GM21825 (cell line): Measurements from ENCODE around the gene TMC2.
A peak's percentile ranks its signal among the peaks of the same experiment; 100 is the strongest.
"Not testable (repeated sequence)": the region's sequence is repeated elsewhere in the genome, so short reads cannot be mapped to it uniquely, and the experiment has no call there.

Experiments
- ATAC-seq: cut with Tn5 transposase; IDR thresholded peaks from one replicate; pipeline ENCODE4 v1.9.1; 2021; ENCODE audit warnings: mild to moderate bottlenecking, moderate library complexity; ENCODE audit not compliant: unreplicated experiment

The TMC2 gene

GRCh38 chr20:2657241-2657640 lies 120.9 kb downstream of the TMC2 start:
- no peak for ATAC-seq

GRCh38 chr20:2657674-2658073 lies 121.3 kb downstream of the TMC2 start:
- no peak for ATAC-seq

- ATAC-seq = no peak
Observed at GRCh38 chr20:2658414-2659354, 122.3 kb downstream of the TMC2 start.

- no peak for ATAC-seq
Observed at GRCh38 chr20:2659547-2659946, 123.2 kb downstream of the TMC2 start.

- no peak for ATAC-seq
Observed at GRCh38 chr20:2663364-2663886, 127.1 kb downstream of the TMC2 start.

- peak; percentile 90 for ATAC-seq
Observed at GRCh38 chr20:2663887-2664719, 127.7 kb downstream of the TMC2 start, which contains the start of gene IDH3B. TSS of gene IDH3B (minus strand) at chr20:2664216. CDS start at chr20:2664188, 28 bp downstream.

GRCh38 chr20:2671977-2672376 lies 135.6 kb downstream of the TMC2 start:
- no peak for ATAC-seq

GRCh38 chr20:2672446-2672845 lies 136.1 kb downstream of the TMC2 start:
- ATAC-seq = no peak

- ATAC-seq = no peak
Observed at GRCh38 chr20:2673453-2673852, 137.1 kb downstream of the TMC2 start.

GRCh38 chr20:2680046-2680445 lies 143.7 kb downstream of the TMC2 start:
- ATAC-seq = no peak

- not testable (repeated sequence) for ATAC-seq
Observed at GRCh38 chr20:2682040-2682439, 145.7 kb downstream of the TMC2 start.

GRCh38 chr20:2684817-2685216 lies 148.4 kb downstream of the TMC2 start:
- not testable (repeated sequence) for ATAC-seq

GRCh38 chr20:2687514-2687913 lies 151.1 kb downstream of the TMC2 start:
- ATAC-seq = no peak

GRCh38 chr20:2688041-2688591 lies 151.7 kb downstream of the TMC2 start:
- ATAC-seq = peak; percentile 65

- ATAC-seq = no peak
Observed at GRCh38 chr20:2690213-2690612, 153.8 kb downstream of the TMC2 start.

GRCh38 chr20:2690718-2691117 lies 154.3 kb downstream of the TMC2 start:
- no peak for ATAC-seq

- no peak for ATAC-seq
Observed at GRCh38 chr20:2691127-2691526, 154.8 kb downstream of the TMC2 start.
